WTC11 (cell line): ENCODE measurements around the gene CACNA2D1. TPM values are rescaled to one million over a fixed set of nuclear protein-coding genes. Genes with fewer than 3 reads are reported as not detected.

ENCODE experiments used
- ATAC-seq: fragments of 200-7000 bp; cut with Tn5 transposase; 2 replicates; pipeline ENCODE4 v1.10.0; 2021; ENCODE audit warnings: mild to moderate bottlenecking, moderate library complexity
- CTCF ChIA-PET: fragments of 300-600 bp; sonication (Branson Sonifier 250); formaldehyde crosslinking; loops from one replicate; lab custom pipeline; 2021; ENCODE audit warnings: antibody characterized with exemption; lab: Charles Lee
- POLR2A ChIA-PET: fragments of 350-600 bp; sonication (Branson Sonifier 250); formaldehyde crosslinking; loops from one replicate; lab custom pipeline; 2021; ENCODE audit warnings: antibody characterized with exemption; lab: Charles Lee
- DNase-seq: peaks from one replicate; pipeline ENCODE4 v3.0.0; 2021; ENCODE audit warnings: low spot score
- H3K27ac Mint-ChIP-seq: 2 replicates; pipeline ENCODE4 v1.8.0; 2021; ENCODE audit warnings: mixed read lengths
- H3K27me3 Mint-ChIP-seq: 2 replicates; pipeline ENCODE4 v1.8.0; 2021; ENCODE audit warnings: low read depth, mild to moderate bottlenecking, moderate library complexity, mixed read lengths
- H3K36me3 Mint-ChIP-seq: 2 replicates; pipeline ENCODE4 v1.8.0; 2021; ENCODE audit warnings: mixed read lengths
- H3K4me1 Mint-ChIP-seq: 2 replicates; pipeline ENCODE4 v1.8.0; 2022; ENCODE audit warnings: mixed read lengths
- H3K4me3 Mint-ChIP-seq: 2 replicates; pipeline ENCODE4 v1.8.0; 2021; ENCODE audit warnings: mild to moderate bottlenecking, moderate library complexity, mixed read lengths
- H3K9me3 Mint-ChIP-seq: 2 replicates; pipeline ENCODE4 v1.8.0; 2021; ENCODE audit warnings: mixed read lengths
- ATF1 ChIP-seq: sonication (generic); formaldehyde crosslinking; IDR thresholded peaks from 2 replicates; pipeline ENCODE4 v1.8.1; 2023; ENCODE audit warnings: mild to moderate bottlenecking, moderate library complexity, missing genetic modification reagents
- CTCF ChIP-seq: fragments of 200-600 bp; IDR thresholded peaks from 2 replicates; pipeline ENCODE4 v1.8.0; 2022; ENCODE audit warnings: antibody characterized with exemption
- ETV6 ChIP-seq: sonication (generic); formaldehyde crosslinking; IDR thresholded peaks from 2 replicates; pipeline ENCODE4 v1.8.1; 2022; ENCODE audit warnings: mild to moderate bottlenecking, missing genetic modification reagents
- GRHL2 ChIP-seq: fragments of 250-450 bp; sonication (Bioruptor Pico); IDR thresholded peaks from 2 replicates; pipeline ENCODE4 v1.8.0; 2022; ENCODE audit warnings: mild to moderate bottlenecking, moderate library complexity; ENCODE audit not compliant: insufficient replicate concordance, severe bottlenecking
- HMGA2 ChIP-seq: fragments of 250-450 bp; sonication (Bioruptor Pico); IDR thresholded peaks from 2 replicates; pipeline ENCODE4 v1.4.0; 2021; ENCODE audit warnings: mild to moderate bottlenecking, moderate library complexity
- NFATC4 ChIP-seq: fragments of 250-450 bp; sonication (Bioruptor Pico); IDR thresholded peaks from 2 replicates; pipeline ENCODE4 v1.9.0; 2021; ENCODE audit warnings: mild to moderate bottlenecking
- PREB ChIP-seq: sonication (generic); formaldehyde crosslinking; IDR thresholded peaks from 2 replicates; pipeline ENCODE4 v1.8.1; 2022; ENCODE audit warnings: mild to moderate bottlenecking, missing genetic modification reagents, moderate library complexity, borderline replicate concordance
- RELA ChIP-seq: sonication (generic); formaldehyde crosslinking; IDR thresholded peaks from 2 replicates; pipeline ENCODE4 v1.8.1; 2022; ENCODE audit warnings: missing genetic modification reagents, mild to moderate bottlenecking, borderline replicate concordance
- SMAD4 ChIP-seq: sonication (generic); formaldehyde crosslinking; IDR thresholded peaks from 2 replicates; pipeline ENCODE4 v1.8.0; 2022; ENCODE audit warnings: mild to moderate bottlenecking, missing genetic modification reagents
- ZNF121 ChIP-seq: sonication (generic); formaldehyde crosslinking; IDR thresholded peaks from 2 replicates; pipeline ENCODE4 v1.8.0; 2023; ENCODE audit warnings: missing genetic modification reagents
- ZNF219 ChIP-seq: sonication (generic); formaldehyde crosslinking; IDR thresholded peaks from 2 replicates; pipeline ENCODE4 v1.8.0; 2023; ENCODE audit warnings: missing genetic modification reagents, mild to moderate bottlenecking, borderline replicate concordance
- ZNF232 ChIP-seq: sonication (generic); formaldehyde crosslinking; IDR thresholded peaks from 2 replicates; pipeline ENCODE4 v1.8.0; 2022; ENCODE audit warnings: mild to moderate bottlenecking, missing genetic modification reagents
- ZSCAN18 ChIP-seq: fragments of 250-450 bp; sonication (Bioruptor Pico); IDR thresholded peaks from 2 replicates; pipeline ENCODE4 v2.1.2; 2022; ENCODE audit warnings: mild to moderate bottlenecking, moderate library complexity
- total RNA-seq: library from RNA; stranded (reverse); gene quantifications from 3 replicates; pipeline ENCODE4 v1.2.3, GENCODE V29; 2021
- TF ChIP-seq, protein P1 (sequence below): fragments of 250-450 bp; sonication (Bioruptor Pico); IDR thresholded peaks from 2 replicates; pipeline ENCODE4 v1.8.0; 2021; ENCODE audit warnings: mild to moderate bottlenecking
- TF ChIP-seq, protein P2 (sequence below): sonication (generic); formaldehyde crosslinking; IDR thresholded peaks from 2 replicates; pipeline ENCODE4 v1.8.1; 2022; ENCODE audit warnings: mild to moderate bottlenecking, moderate library complexity, missing genetic modification reagents
- TF ChIP-seq, protein P3 (sequence below): sonication (generic); formaldehyde crosslinking; IDR thresholded peaks from 2 replicates; pipeline ENCODE4 v1.8.1; 2022; ENCODE audit warnings: low read depth, mild to moderate bottlenecking, moderate library complexity, missing genetic modification reagents, borderline replicate concordance
- TF ChIP-seq, protein P4 (sequence below): sonication (generic); formaldehyde crosslinking; IDR thresholded peaks from 2 replicates; pipeline ENCODE4 v1.8.1; 2023; ENCODE audit warnings: mild to moderate bottlenecking, missing genetic modification reagents, moderate library complexity
- TF ChIP-seq, protein P5 (sequence below): sonication (generic); formaldehyde crosslinking; conservative IDR thresholded peaks from 2 replicates; pipeline ENCODE4 v1.8.1; 2023; ENCODE audit warnings: mild to moderate bottlenecking, low read depth, missing genetic modification reagents, moderate library complexity

Gene CACNA2D1
- total RNA-seq, 1 experiment from 2014 or later, result 33.3 TPM

DNA sequence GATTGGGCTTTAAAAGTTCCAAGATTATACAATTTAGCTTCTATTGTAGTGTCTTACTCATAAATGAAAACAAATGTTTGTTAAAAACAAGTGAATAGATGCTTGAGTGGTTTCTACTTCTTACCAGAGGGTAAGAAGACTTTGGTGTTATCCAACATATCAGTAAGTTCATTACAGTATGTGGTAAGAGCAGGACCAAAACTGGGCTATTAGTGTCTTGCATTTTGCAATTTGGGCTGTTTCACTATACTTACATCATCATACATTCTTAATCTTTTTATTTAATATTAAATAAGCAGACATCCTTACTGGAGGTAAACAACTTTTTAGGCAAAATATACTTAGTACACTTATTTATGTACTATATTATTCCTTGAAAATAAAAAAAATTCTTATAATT is 425.4 kb downstream of the CACNA2D1 start:
- H3K27me3 Mint-ChIP-seq, result no peaks in the 10 kb centered on the region
- TF ChIP-seq, protein P1, sequence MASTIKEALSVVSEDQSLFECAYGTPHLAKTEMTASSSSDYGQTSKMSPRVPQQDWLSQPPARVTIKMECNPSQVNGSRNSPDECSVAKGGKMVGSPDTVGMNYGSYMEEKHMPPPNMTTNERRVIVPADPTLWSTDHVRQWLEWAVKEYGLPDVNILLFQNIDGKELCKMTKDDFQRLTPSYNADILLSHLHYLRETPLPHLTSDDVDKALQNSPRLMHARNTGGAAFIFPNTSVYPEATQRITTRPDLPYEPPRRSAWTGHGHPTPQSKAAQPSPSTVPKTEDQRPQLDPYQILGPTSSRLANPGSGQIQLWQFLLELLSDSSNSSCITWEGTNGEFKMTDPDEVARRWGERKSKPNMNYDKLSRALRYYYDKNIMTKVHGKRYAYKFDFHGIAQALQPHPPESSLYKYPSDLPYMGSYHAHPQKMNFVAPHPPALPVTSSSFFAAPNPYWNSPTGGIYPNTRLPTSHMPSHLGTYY (CRISPR knock-in tag), result no peak
- no peak for DNase-seq
- no peak overlapping the region for H3K27ac Mint-ChIP-seq
- no peak for ATAC-seq
- CTCF ChIA-PET, result no interaction called here
- no peaks in the 10 kb centered on the region; the same call in 1 of the 2 replicates for H3K4me1 Mint-ChIP-seq
- no peaks in the 10 kb centered on the region for H3K36me3 Mint-ChIP-seq
- POLR2A ChIA-PET, result no interaction called here
- no peaks in the 10 kb centered on the region for H3K9me3 Mint-ChIP-seq
- no peak overlapping the region for H3K4me3 Mint-ChIP-seq

DNA sequence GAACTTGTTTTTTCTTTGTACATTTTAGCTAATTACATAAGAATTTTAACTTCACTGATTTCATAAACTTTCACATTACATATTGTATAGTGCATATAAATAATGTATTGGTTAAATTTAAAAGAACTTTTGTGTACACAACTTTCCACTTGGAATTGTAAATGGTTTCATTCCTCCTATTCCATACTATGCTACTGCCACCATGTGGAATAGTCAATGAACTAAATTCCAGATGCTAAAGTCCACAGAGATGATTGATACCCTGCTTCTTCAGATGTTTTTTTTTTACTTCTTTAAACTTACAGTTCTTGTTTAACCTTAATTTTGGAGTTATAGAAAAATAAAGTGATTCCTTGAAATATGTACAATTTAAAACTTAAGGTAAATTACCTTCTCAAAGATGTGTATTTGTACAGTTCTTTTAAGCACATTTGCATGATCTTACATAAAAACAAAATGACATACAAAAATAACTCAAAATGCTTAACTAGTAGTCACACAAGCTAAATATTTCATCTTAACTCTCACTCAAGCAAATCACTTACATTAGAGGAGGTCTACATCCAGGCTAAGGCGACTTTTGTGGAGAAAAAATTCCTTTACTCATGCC is 426.1 kb downstream of the CACNA2D1 start:
- ChIA-PET POLR2A (no interaction called here), CTCF (no interaction called here)
- no peaks in the 10 kb centered on the region for H3K36me3 Mint-ChIP-seq
- TF ChIP-seq, protein P2, sequence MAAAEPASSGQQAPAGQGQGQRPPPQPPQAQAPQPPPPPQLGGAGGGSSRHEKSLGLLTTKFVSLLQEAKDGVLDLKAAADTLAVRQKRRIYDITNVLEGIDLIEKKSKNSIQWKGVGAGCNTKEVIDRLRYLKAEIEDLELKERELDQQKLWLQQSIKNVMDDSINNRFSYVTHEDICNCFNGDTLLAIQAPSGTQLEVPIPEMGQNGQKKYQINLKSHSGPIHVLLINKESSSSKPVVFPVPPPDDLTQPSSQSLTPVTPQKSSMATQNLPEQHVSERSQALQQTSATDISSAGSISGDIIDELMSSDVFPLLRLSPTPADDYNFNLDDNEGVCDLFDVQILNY (CRISPR knock-in tag), result no peak
- TF ChIP-seq SMAD4, result no peak
- TF ChIP-seq ZSCAN18 (CRISPR knock-in tag), result no peak
- TF ChIP-seq, protein P3, sequence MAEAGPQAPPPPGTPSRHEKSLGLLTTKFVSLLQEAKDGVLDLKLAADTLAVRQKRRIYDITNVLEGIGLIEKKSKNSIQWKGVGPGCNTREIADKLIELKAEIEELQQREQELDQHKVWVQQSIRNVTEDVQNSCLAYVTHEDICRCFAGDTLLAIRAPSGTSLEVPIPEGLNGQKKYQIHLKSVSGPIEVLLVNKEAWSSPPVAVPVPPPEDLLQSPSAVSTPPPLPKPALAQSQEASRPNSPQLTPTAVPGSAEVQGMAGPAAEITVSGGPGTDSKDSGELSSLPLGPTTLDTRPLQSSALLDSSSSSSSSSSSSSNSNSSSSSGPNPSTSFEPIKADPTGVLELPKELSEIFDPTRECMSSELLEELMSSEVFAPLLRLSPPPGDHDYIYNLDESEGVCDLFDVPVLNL, result no peak
- no peak for TF ChIP-seq HMGA2 (CRISPR knock-in tag)
- TF ChIP-seq ZNF121 (CRISPR knock-in tag), result no peak
- TF ChIP-seq ETV6 (CRISPR knock-in tag), result no peak
- TF ChIP-seq ZNF219 (CRISPR knock-in tag), result no peak
- TF ChIP-seq ATF1, result no peak
- TF ChIP-seq RELA (CRISPR knock-in tag), result no peak
- no peak for TF ChIP-seq ZNF232 (CRISPR knock-in tag)
- TF ChIP-seq, protein P4, sequence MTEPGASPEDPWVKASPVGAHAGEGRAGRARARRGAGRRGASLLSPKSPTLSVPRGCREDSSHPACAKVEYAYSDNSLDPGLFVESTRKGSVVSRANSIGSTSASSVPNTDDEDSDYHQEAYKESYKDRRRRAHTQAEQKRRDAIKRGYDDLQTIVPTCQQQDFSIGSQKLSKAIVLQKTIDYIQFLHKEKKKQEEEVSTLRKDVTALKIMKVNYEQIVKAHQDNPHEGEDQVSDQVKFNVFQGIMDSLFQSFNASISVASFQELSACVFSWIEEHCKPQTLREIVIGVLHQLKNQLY (CRISPR knock-in tag), result no peak
- TF ChIP-seq PREB (CRISPR knock-in tag), result no peak
- TF ChIP-seq CTCF, result no peak
- TF ChIP-seq, protein P5, sequence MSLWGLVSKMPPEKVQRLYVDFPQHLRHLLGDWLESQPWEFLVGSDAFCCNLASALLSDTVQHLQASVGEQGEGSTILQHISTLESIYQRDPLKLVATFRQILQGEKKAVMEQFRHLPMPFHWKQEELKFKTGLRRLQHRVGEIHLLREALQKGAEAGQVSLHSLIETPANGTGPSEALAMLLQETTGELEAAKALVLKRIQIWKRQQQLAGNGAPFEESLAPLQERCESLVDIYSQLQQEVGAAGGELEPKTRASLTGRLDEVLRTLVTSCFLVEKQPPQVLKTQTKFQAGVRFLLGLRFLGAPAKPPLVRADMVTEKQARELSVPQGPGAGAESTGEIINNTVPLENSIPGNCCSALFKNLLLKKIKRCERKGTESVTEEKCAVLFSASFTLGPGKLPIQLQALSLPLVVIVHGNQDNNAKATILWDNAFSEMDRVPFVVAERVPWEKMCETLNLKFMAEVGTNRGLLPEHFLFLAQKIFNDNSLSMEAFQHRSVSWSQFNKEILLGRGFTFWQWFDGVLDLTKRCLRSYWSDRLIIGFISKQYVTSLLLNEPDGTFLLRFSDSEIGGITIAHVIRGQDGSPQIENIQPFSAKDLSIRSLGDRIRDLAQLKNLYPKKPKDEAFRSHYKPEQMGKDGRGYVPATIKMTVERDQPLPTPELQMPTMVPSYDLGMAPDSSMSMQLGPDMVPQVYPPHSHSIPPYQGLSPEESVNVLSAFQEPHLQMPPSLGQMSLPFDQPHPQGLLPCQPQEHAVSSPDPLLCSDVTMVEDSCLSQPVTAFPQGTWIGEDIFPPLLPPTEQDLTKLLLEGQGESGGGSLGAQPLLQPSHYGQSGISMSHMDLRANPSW (CRISPR knock-in tag), result no peak
- TF ChIP-seq, protein P1 (CRISPR knock-in tag), result no peak
- TF ChIP-seq GRHL2 (CRISPR knock-in tag), result no peak
- no peak for TF ChIP-seq NFATC4 (CRISPR knock-in tag)
- no peak for DNase-seq
- no peaks in the 10 kb centered on the region; the same call in 1 of the 2 replicates for H3K4me1 Mint-ChIP-seq
- no peak for ATAC-seq
- no peaks in the 10 kb centered on the region for H3K9me3 Mint-ChIP-seq
- H3K4me3 Mint-ChIP-seq, result no peak overlapping the region
- H3K27me3 Mint-ChIP-seq, result no peaks in the 10 kb centered on the region
- H3K27ac Mint-ChIP-seq, result no peak overlapping the region
